Testis (tissue), 2 donors: ENCODE data around the gene SLC35B2.

Source experiments
- POLR2A ChIP-seq: fragments of 450-650 bp; IDR thresholded peaks from one replicate; pipeline ENCODE4 v1.6.1; 2017; ENCODE audit warnings: antibody characterized with exemption, mild to moderate bottlenecking, moderate library complexity
- TF ChIP-seq, protein P1 (sequence below), 3 experiments: fragments of 450-650 bp in 2 of 3; fragments of 200-600 bp in 1 of 3; sonication (generic) in 1 of 3; IDR thresholded peaks; one replicate each; pipeline ENCODE4 v1.5.1; 2016 to 2019; ENCODE audit warnings: antibody characterized with exemption in 3 of 3, mild to moderate bottlenecking in 2 of 3, moderate library complexity in 1 of 3

DNA sequence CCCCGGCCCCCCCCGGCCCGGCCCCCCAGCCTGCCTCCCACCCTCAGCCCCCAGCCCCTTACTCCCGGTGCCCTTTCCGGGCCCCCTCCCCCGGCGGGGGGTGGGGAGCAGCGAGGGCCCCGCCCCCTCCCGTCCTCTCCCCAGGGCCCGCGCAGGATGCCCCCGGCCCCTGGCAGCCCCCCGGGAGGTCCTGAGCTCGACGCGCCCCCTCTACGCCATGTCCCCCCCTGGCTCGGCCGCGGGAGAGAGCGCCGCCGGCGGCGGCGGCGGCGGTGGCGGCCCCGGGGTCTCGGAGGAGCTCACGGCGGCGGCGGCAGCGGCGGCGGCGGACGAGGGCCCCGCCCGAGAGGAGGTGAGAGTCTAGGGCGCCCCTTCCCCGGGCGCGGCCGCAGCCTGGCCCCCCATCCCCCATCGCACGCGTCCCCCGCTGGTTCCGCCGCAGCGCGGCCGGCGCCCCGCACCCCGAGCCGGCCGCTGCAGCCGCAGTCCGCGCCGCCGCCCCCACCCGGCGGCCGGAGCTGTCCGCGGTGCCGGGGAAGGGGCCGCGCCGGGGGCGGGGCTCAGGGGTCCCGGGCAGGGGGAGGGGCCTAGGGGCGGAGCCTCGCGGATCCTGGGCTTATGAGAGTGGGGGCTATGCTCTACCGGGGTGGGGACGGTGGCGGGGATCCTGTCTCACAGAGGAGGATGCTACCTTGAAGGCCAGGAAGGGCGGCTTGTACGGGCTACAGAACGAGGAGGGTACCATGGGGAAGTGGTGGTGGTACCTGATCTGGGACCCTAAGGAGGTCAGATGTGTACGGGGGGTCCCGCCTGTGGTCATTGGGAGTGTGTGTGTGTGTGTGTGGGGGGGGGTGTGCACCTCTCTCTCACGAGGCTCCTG, 13.4 kb upstream of the SLC35B2 start:
- TF ChIP-seq, protein P1, sequence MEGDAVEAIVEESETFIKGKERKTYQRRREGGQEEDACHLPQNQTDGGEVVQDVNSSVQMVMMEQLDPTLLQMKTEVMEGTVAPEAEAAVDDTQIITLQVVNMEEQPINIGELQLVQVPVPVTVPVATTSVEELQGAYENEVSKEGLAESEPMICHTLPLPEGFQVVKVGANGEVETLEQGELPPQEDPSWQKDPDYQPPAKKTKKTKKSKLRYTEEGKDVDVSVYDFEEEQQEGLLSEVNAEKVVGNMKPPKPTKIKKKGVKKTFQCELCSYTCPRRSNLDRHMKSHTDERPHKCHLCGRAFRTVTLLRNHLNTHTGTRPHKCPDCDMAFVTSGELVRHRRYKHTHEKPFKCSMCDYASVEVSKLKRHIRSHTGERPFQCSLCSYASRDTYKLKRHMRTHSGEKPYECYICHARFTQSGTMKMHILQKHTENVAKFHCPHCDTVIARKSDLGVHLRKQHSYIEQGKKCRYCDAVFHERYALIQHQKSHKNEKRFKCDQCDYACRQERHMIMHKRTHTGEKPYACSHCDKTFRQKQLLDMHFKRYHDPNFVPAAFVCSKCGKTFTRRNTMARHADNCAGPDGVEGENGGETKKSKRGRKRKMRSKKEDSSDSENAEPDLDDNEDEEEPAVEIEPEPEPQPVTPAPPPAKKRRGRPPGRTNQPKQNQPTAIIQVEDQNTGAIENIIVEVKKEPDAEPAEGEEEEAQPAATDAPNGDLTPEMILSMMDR (IDR thresholded peaks at IDR 0.05) = no peak
- no peak for TF ChIP-seq POLR2A
